SK-N-SH treated with all-trans-retinoic acid at 6 μM for 48 hours (cell line): ENCODE measurements around the gene DPM1.

Experiments
- ATAC-seq: fragments of 200-7000 bp; cut with Tn5 transposase; 3 replicates; pipeline ENCODE4 v1.9.1; 2020; ENCODE audit warnings: mild to moderate bottlenecking, moderate library complexity
- ARNTL ChIP-seq: fragments of 450-650 bp; formaldehyde crosslinking; IDR thresholded peaks from 2 replicates; pipeline ENCODE4 v1.5.0; 2020; ENCODE audit warnings: low read depth, mild to moderate bottlenecking, moderate library complexity, borderline replicate concordance
- BACH2 ChIP-seq: fragments of 250-450 bp; sonication (Bioruptor Pico); IDR thresholded peaks from 2 replicates; pipeline ENCODE4 v1.9.0; 2021; ENCODE audit warnings: mild to moderate bottlenecking, borderline replicate concordance
- CSDC2 ChIP-seq: fragments of 250-450 bp; sonication (Bioruptor Pico); IDR thresholded peaks from 2 replicates; pipeline ENCODE4 v1.5.0; 2020; ENCODE audit warnings: mild to moderate bottlenecking, moderate library complexity
- ESRRG ChIP-seq: fragments of 250-450 bp; sonication (Bioruptor Pico); IDR thresholded peaks from 2 replicates; pipeline ENCODE4 v1.6.1; 2021; ENCODE audit warnings: mild to moderate bottlenecking
- GLIS3 ChIP-seq: fragments of 250-450 bp; sonication (Bioruptor Pico); IDR thresholded peaks from 2 replicates; pipeline ENCODE4 v1.5.0; 2020; ENCODE audit warnings: mild to moderate bottlenecking, moderate library complexity
- ISL1 ChIP-seq: fragments of 250-450 bp; sonication (Bioruptor Pico); IDR thresholded peaks from 2 replicates; pipeline ENCODE4 v2.1.2; 2022; ENCODE audit warnings: mild to moderate bottlenecking, moderate library complexity
- OSR1 ChIP-seq: fragments of 250-450 bp; sonication (Bioruptor Pico); IDR thresholded peaks from 2 replicates; pipeline ENCODE4 v1.8.0; 2022; ENCODE audit warnings: moderate library complexity, mild to moderate bottlenecking, inconsistent platforms
- POU6F1 ChIP-seq: fragments of 250-450 bp; sonication (Bioruptor Pico); IDR thresholded peaks from 2 replicates; pipeline ENCODE4 v1.8.0; 2021; ENCODE audit warnings: low read depth, mild to moderate bottlenecking, moderate library complexity, borderline replicate concordance
- PPARA ChIP-seq: fragments of 250-450 bp; sonication (Bioruptor Pico); IDR thresholded peaks from 2 replicates; pipeline ENCODE4 v1.5.0; 2020; ENCODE audit warnings: mild to moderate bottlenecking, borderline replicate concordance
- TOX ChIP-seq: fragments of 250-450 bp; sonication (Bioruptor Pico); IDR thresholded peaks from 2 replicates; pipeline ENCODE4 v1.8.0; 2021; ENCODE audit warnings: mild to moderate bottlenecking, moderate library complexity, borderline replicate concordance
- TSHZ2 ChIP-seq: fragments of 250-450 bp; sonication (Bioruptor Pico); IDR thresholded peaks from 2 replicates; pipeline ENCODE4 v1.5.0; 2020; ENCODE audit warnings: mild to moderate bottlenecking, moderate library complexity
- ZC3H10 ChIP-seq: fragments of 250-450 bp; sonication (Bioruptor Pico); IDR thresholded peaks from 2 replicates; pipeline ENCODE4 v1.5.1; 2021; ENCODE audit warnings: mild to moderate bottlenecking, moderate library complexity
- ZFP3 ChIP-seq: fragments of 250-450 bp; sonication (Bioruptor Pico); IDR thresholded peaks from 2 replicates; pipeline ENCODE4 v1.5.0; 2020; ENCODE audit warnings: mild to moderate bottlenecking, moderate library complexity
- ZFP30 ChIP-seq: fragments of 450-650 bp; formaldehyde crosslinking; IDR thresholded peaks from 2 replicates; pipeline ENCODE4 v1.5.0; 2022; ENCODE audit warnings: mild to moderate bottlenecking, moderate library complexity
- ZNF70 ChIP-seq: fragments of 450-650 bp; formaldehyde crosslinking; IDR thresholded peaks from 2 replicates; pipeline ENCODE4 v1.5.0; 2020; ENCODE audit warnings: mild to moderate bottlenecking, moderate library complexity
- ZNF8 ChIP-seq: fragments of 450-650 bp; formaldehyde crosslinking; IDR thresholded peaks from 2 replicates; pipeline ENCODE4 v1.5.0; 2020; ENCODE audit warnings: mild to moderate bottlenecking, moderate library complexity
- TF ChIP-seq, protein P1 (sequence below): fragments of 250-450 bp; sonication (Bioruptor Pico); IDR thresholded peaks from 2 replicates; pipeline ENCODE4 v1.5.1; 2020; ENCODE audit warnings: low read depth, mild to moderate bottlenecking, moderate library complexity
- TF ChIP-seq, protein P2 (sequence below): fragments of 250-450 bp; sonication (Bioruptor Pico); IDR thresholded peaks from 2 replicates; pipeline ENCODE4 v1.5.1; 2021; ENCODE audit warnings: mild to moderate bottlenecking, moderate library complexity
- TF ChIP-seq, protein P3 (sequence below): fragments of 250-450 bp; sonication (Bioruptor Pico); IDR thresholded peaks from 2 replicates; pipeline ENCODE4 v1.8.0; 2020; ENCODE audit warnings: mild to moderate bottlenecking, moderate library complexity, borderline replicate concordance

DPM1 gene

DNA sequence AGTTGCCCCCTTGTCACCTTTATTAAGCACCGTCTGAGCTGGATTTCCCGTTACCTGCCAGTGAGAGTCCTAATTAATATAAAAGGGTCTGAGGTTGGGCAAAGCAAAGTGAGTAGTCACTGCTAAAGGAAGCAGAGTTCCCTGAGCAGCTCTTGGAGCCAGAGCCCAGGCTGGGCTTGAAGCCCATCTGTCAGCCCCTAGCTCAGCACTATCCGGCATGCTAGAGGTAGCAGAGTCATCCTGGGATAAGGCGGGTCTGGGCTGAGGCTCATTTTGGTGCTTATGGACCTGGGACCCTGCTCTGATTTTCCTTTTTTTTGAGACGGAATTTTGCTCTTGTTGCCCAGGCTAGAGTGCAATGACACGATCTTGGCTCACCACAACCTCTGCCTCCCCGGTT is 73.3 kb downstream of the DPM1 start:
- peak; percentile 22 for ATAC-seq

More for the DNA sequence above, 73.3 kb downstream of the DPM1 start:
- TF ChIP-seq ZC3H10: no peak
- TF ChIP-seq TOX (CRISPR knock-in tag): no peak
- TF ChIP-seq ZFP30 (CRISPR knock-in tag): no peak
- no peak for TF ChIP-seq TSHZ2
- TF ChIP-seq OSR1: no peak
- TF ChIP-seq, protein P1, sequence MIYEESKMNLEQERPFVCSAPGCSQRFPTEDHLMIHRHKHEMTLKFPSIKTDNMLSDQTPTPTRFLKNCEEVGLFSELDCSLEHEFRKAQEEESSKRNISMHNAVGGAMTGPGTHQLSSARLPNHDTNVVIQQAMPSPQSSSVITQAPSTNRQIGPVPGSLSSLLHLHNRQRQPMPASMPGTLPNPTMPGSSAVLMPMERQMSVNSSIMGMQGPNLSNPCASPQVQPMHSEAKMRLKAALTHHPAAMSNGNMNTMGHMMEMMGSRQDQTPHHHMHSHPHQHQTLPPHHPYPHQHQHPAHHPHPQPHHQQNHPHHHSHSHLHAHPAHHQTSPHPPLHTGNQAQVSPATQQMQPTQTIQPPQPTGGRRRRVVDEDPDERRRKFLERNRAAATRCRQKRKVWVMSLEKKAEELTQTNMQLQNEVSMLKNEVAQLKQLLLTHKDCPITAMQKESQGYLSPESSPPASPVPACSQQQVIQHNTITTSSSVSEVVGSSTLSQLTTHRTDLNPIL (CRISPR knock-in tag): no peak
- TF ChIP-seq BACH2 (CRISPR knock-in tag): no peak
- no peak for TF ChIP-seq GLIS3 (CRISPR knock-in tag)
- no peak for TF ChIP-seq ZFP3 (CRISPR knock-in tag)
- no peak for TF ChIP-seq ESRRG (CRISPR knock-in tag)
- TF ChIP-seq, protein P2, sequence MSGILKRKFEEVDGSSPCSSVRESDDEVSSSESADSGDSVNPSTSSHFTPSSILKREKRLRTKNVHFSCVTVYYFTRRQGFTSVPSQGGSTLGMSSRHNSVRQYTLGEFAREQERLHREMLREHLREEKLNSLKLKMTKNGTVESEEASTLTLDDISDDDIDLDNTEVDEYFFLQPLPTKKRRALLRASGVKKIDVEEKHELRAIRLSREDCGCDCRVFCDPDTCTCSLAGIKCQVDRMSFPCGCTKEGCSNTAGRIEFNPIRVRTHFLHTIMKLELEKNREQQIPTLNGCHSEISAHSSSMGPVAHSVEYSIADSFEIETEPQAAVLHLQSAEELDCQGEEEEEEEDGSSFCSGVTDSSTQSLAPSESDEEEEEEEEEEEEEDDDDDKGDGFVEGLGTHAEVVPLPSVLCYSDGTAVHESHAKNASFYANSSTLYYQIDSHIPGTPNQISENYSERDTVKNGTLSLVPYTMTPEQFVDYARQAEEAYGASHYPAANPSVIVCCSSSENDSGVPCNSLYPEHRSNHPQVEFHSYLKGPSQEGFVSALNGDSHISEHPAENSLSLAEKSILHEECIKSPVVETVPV (CRISPR knock-in tag): no peak
- no peak for TF ChIP-seq CSDC2 (CRISPR knock-in tag)
- no peak for TF ChIP-seq PPARA (CRISPR knock-in tag)
- TF ChIP-seq ZNF8: no peak
- no peak for TF ChIP-seq ISL1 (CRISPR knock-in tag)
- TF ChIP-seq, protein P3, sequence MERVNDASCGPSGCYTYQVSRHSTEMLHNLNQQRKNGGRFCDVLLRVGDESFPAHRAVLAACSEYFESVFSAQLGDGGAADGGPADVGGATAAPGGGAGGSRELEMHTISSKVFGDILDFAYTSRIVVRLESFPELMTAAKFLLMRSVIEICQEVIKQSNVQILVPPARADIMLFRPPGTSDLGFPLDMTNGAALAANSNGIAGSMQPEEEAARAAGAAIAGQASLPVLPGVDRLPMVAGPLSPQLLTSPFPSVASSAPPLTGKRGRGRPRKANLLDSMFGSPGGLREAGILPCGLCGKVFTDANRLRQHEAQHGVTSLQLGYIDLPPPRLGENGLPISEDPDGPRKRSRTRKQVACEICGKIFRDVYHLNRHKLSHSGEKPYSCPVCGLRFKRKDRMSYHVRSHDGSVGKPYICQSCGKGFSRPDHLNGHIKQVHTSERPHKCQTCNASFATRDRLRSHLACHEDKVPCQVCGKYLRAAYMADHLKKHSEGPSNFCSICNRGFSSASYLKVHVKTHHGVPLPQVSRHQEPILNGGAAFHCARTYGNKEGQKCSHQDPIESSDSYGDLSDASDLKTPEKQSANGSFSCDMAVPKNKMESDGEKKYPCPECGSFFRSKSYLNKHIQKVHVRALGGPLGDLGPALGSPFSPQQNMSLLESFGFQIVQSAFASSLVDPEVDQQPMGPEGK (CRISPR knock-in tag): no peak
- no peak for TF ChIP-seq ARNTL (CRISPR knock-in tag)
- TF ChIP-seq POU6F1 (CRISPR knock-in tag): no peak
- no peak for TF ChIP-seq ZNF70 (CRISPR knock-in tag)
